B cell (primary cell): Measurements from ENCODE around the gene KIF21B. TPM values are rescaled to one million over a fixed set of nuclear protein-coding genes. Genes with fewer than 3 reads are reported as not detected.

ENCODE experiments used
- ATAC-seq: fragments of 200-7000 bp; cut with Tn5 transposase; one replicate; pipeline ENCODE4 v1.10.0; 2021; ENCODE audit warnings: low read depth, mild to moderate bottlenecking, moderate number of reproducible peaks, moderate library complexity
- CTCF ChIA-PET: fragments of 350-600 bp; sonication (Branson Sonifier 250); formaldehyde crosslinking; loops from one replicate; lab custom pipeline; 2021; ENCODE audit warnings: antibody characterized with exemption, inconsistent platforms; lab: Charles Lee
- POLR2A ChIA-PET: fragments of 350-600 bp; sonication (Branson Sonifier 250); formaldehyde crosslinking; loops from one replicate; lab custom pipeline; 2021; ENCODE audit warnings: antibody characterized with exemption; lab: Charles Lee
- DNase-seq: peaks from one replicate; pipeline ENCODE4 v3.0.0; 2013
- H2AFZ ChIP-seq: 2 replicates; pipeline ENCODE4 v1.6.1; 2012; ENCODE audit warnings: mild to moderate bottlenecking, low read depth, low read length; ENCODE audit not compliant: insufficient read depth, poor library complexity, severe bottlenecking
- H3K27ac ChIP-seq, 2 donors: 1 replicate in 1 of 2; 2 replicates in 1 of 2; pipeline ENCODE4 v1.5.1; 2012 to 2013; ENCODE audit warnings: low read length in 2 of 2, mild to moderate bottlenecking in 2 of 2, moderate library complexity in 1 of 2
- H3K27me3 ChIP-seq, 4 experiments: fragments of 200-600 bp in 1 of 4; sonication (generic) in 1 of 4; replicated peaks in 1 of 4; 1 replicate in 2 of 4; 2 replicates in 2 of 4; pipeline versions ENCODE4 v1.6.1 to v1.7.0; 2013 to 2016; ENCODE audit warnings: low read length in 3 of 4, mild to moderate bottlenecking in 2 of 4, mixed read lengths in 1 of 4, moderate library complexity in 1 of 4; ENCODE audit not compliant: insufficient read depth in 4 of 4, control insufficient read depth in 3 of 4; ENCODE audit errors: control extremely low read depth in 1 of 4
- H3K36me3 ChIP-seq, 2 experiments: replicated peaks in 1 of 2; 1 replicate in 1 of 2; 2 replicates in 1 of 2; pipeline versions ENCODE4 v1.6.1 to v1.7.1; 2013; ENCODE audit warnings: low read length in 1 of 2; ENCODE audit not compliant: insufficient read depth in 2 of 2, control insufficient read depth in 1 of 2; ENCODE audit errors: control extremely low read depth in 1 of 2, extremely low read depth in 1 of 2
- H3K4me1 ChIP-seq, 2 donors: fragments of 200-600 bp in 1 of 2; sonication (generic) in 1 of 2; 1 replicate in 1 of 2; 2 replicates in 1 of 2; pipeline versions ENCODE4 v1.5.1 to v1.6.1; 2013 to 2017; ENCODE audit warnings: low read length in 2 of 2; ENCODE audit not compliant: control insufficient read depth in 2 of 2, insufficient read depth in 2 of 2
- H3K4me2 ChIP-seq: replicated peaks from 2 replicates; pipeline ENCODE3; 2012; ENCODE audit warnings: mild to moderate bottlenecking, low read depth, low read length; ENCODE audit not compliant: poor library complexity, severe bottlenecking
- H3K4me3 ChIP-seq, 5 experiments: fragments of 200-600 bp in 1 of 5; sonication (generic) in 1 of 5; 1 replicate in 3 of 5; 2 replicates in 2 of 5; pipeline versions ENCODE4 v1.5.1 to v1.7.0; 2011 to 2016; ENCODE audit warnings: low read length in 4 of 5, mild to moderate bottlenecking in 4 of 5, low read depth in 2 of 5, control low read depth in 1 of 5, moderate library complexity in 1 of 5; ENCODE audit not compliant: insufficient read depth in 1 of 5; ENCODE audit errors: control extremely low read depth in 1 of 5, extremely low read depth in 1 of 5
- H3K79me2 ChIP-seq: fragments of 200-600 bp; sonication (generic); one replicate; pipeline ENCODE4 v1.6.0; 2016; ENCODE audit warnings: low read length; ENCODE audit not compliant: control insufficient read depth, insufficient read depth
- H3K9ac ChIP-seq: fragments of 200-600 bp; sonication (generic); 2 replicates; pipeline ENCODE4 v1.6.1; 2017; ENCODE audit warnings: mild to moderate bottlenecking, low read length, moderate library complexity
- H3K9me3 ChIP-seq, 3 donors: one replicate each; pipeline versions ENCODE4 v1.6.1 to v1.7.1; 2013; ENCODE audit warnings: low read length in 2 of 3; ENCODE audit not compliant: control insufficient read depth in 2 of 3, insufficient read depth in 1 of 3; ENCODE audit errors: control extremely low read depth in 1 of 3
- H4K20me1 ChIP-seq: 2 replicates; pipeline ENCODE4 v1.6.0; 2012; ENCODE audit warnings: mild to moderate bottlenecking, low read length; ENCODE audit not compliant: insufficient read depth, control insufficient read depth, poor library complexity, severe bottlenecking
- H3K27ac Mint-ChIP-seq: one replicate; pipeline ENCODE4 v1.8.0; 2021; ENCODE audit warnings: mixed read lengths
- H3K27me3 Mint-ChIP-seq: one replicate; pipeline ENCODE4 v1.8.0; 2021; ENCODE audit warnings: mixed read lengths
- H3K4me1 Mint-ChIP-seq: one replicate; pipeline ENCODE4 v1.8.0; 2021; ENCODE audit warnings: mixed read lengths
- H3K4me3 Mint-ChIP-seq: one replicate; pipeline ENCODE4 v1.8.0; 2021; ENCODE audit warnings: mixed read lengths
- H3K9me3 Mint-ChIP-seq: one replicate; pipeline ENCODE4 v1.8.0; 2022; ENCODE audit warnings: mixed read lengths; ENCODE audit not compliant: insufficient read depth
- CTCF ChIP-seq: fragments of 200-600 bp; IDR thresholded peaks from one replicate; pipeline ENCODE4 v1.8.0; 2022; ENCODE audit warnings: antibody characterized with exemption, mild to moderate bottlenecking
- EZH2 ChIP-seq: IDR thresholded peaks from 2 replicates; pipeline ENCODE4 v1.6.1; 2012; ENCODE audit warnings: borderline replicate concordance, low read depth, mild to moderate bottlenecking, moderate library complexity, low read length; ENCODE audit not compliant: insufficient read depth, poor library complexity, severe bottlenecking
- WGBS: methylation state at CpG from one replicate; pipeline ENCODE4 v1.1.5; 2013; ENCODE audit warnings: missing lambda C conversion rate; ENCODE audit not compliant: insufficient coverage; 5-methylcytosine and 5-hydroxymethylcytosine counted together
- intact Hi-C: fragments of 100-400 bp; cut with micrococcal nuclease; formaldehyde crosslinking; loops from one replicate; pipeline ENCODE4 v1.10.0; 2022
- polyA plus RNA-seq: library from polyadenylated mRNA; depleted of rRNA; stranded (reverse); fragments of >200 nt; gene quantifications from 2 replicates; pipeline ENCODE4 v1.2.3, GENCODE V29; 2012
- total RNA-seq, 2 donors: library from RNA; stranded (reverse); fragments of 120-200 nt in 1 of 2; gene quantifications; 1 replicate in 1 of 2; 2 replicates in 1 of 2; pipeline versions ENCODE4 v1.2.3 to v1.2.4, GENCODE V29; 2013 to 2022

KIF21B gene
- total and polyA plus RNA-seq, 2 donors (not counting 1 experiment from before 2014, with no cell fraction given), result 41.1 to 41.6 TPM

GRCh38 chr1:201009962-201010645 is 13.4 kb downstream of the KIF21B start:
- Histone ChIP-seq H3K9ac (no peak overlapping the region), H3K9me3 (no peaks in the 10 kb centered on the region), H3K4me3 (no peak overlapping the region), H3K4me1 (peaks cover 13 to 21% of the 10 kb centered on the region in 2 donors), H4K20me1 (peaks cover 93% of the 10 kb centered on the region), H3K36me3 (peaks cover 0 to 67% of the 10 kb centered on the region in 2 experiments), H3K27me3 (no peaks in the 10 kb centered on the region), H2AFZ (no peak overlapping the region), H3K27ac (no peak overlapping the region), H3K4me2 (no peak overlapping the region), H3K79me2 (peaks cover 79% of the 10 kb centered on the region)
- 96% methylated on average over 10 of the region's 11 CpGs for WGBS
- Mint-ChIP-seq H3K4me3 (no peak overlapping the region), H3K27me3 (no peaks in the 10 kb centered on the region), H3K4me1 (peaks cover 43% of the 10 kb centered on the region), H3K9me3 (no peaks in the 10 kb centered on the region), H3K27ac (no peak overlapping the region)
- ATAC-seq, result no peak
- no peak for DNase-seq
- intact Hi-C loops, result loop anchor here (10.0 kb wide), 1 partner anchor 705 kb away; no protein-coding TSS in a partner anchor
- ChIA-PET CTCF (interaction anchor here (0.8 to 1.1 kb wide), 3 partner anchors 11 to 37 kb away, joined by 3 to 4 read pairs (median 3); no protein-coding TSS in a partner anchor), POLR2A (no interaction called here)
- no peak for TF ChIP-seq CTCF
- no peak for TF ChIP-seq EZH2

- Histone ChIP-seq H3K4me2 (no peak overlapping the region), H4K20me1 (peaks cover 86% of the 10 kb centered on the region), H3K4me3 (no peak overlapping the region), H2AFZ (no peak overlapping the region), H3K79me2 (peaks cover 66% of the 10 kb centered on the region), H3K4me1 (peaks cover 6 to 8% of the 10 kb centered on the region in 2 donors), H3K9ac (no peak overlapping the region), H3K27ac (no peak overlapping the region), H3K36me3 (peaks cover 0 to 69% of the 10 kb centered on the region in 2 experiments), H3K27me3 (no peaks in the 10 kb centered on the region), H3K9me3 (no peaks in the 10 kb centered on the region)
- Mint-ChIP-seq H3K27ac (no peak overlapping the region), H3K4me1 (peaks cover 36% of the 10 kb centered on the region), H3K4me3 (no peak overlapping the region), H3K27me3 (no peaks in the 10 kb centered on the region), H3K9me3 (no peaks in the 10 kb centered on the region)
- DNase-seq (no peak), ATAC-seq (no peak)
- intact Hi-C loops, result no loop called here
- WGBS, result 94% methylated on average over 22 of the region's 22 CpGs
- TF ChIP-seq CTCF (no peak), EZH2 (no peak)
- ChIA-PET CTCF (interaction anchor here (1.1 kb wide), 1 partner anchor 35 kb away, joined by 4 read pairs; no protein-coding TSS in a partner anchor), POLR2A (no interaction called here)
Measured at GRCh38 chr1:201008666-201009360, 14.7 kb downstream of the KIF21B start.
